IMR-90 (cell line): ENCODE measurements around the gene OR4C3.
"Not testable (repeated sequence)": the region's sequence is repeated elsewhere in the genome, so short reads cannot be mapped to it uniquely, and the experiment has no call there.

Experiments
- CTCF ChIP-seq: conservative IDR thresholded peaks from 2 replicates; pipeline ENCODE4 v1.5.1; 2012; ENCODE audit warnings: mild to moderate bottlenecking, low read depth, low read length, improper control_type of control experiment
- POLR2A ChIP-seq: IDR thresholded peaks from 2 replicates; pipeline ENCODE4 v1.6.1; 2012; ENCODE audit warnings: mild to moderate bottlenecking, low read depth, low read length

- not testable (repeated sequence) for TF ChIP-seq POLR2A, CTCF
Measured at GRCh38 chr11:48361289-48361688, 36.6 kb downstream of the OR4C3 start.
